Activated T-cell treated with anti-CD3 and anti-CD28 coated beads, Interleukin-2, amount 50 U/mL, for 72 hours (primary cell): ENCODE data around the gene P2RY8. TPM values are rescaled to one million over a fixed set of nuclear protein-coding genes. Genes with fewer than 3 reads are reported as not detected.
A peak's percentile ranks its signal among the peaks of the same experiment; 100 is the strongest.
"Not testable (repeated sequence)": the region's sequence is repeated elsewhere in the genome, so short reads cannot be mapped to it uniquely, and the experiment has no call there.

Source experiments
- ATAC-seq, 2 donors: fragments of 150-1000 bp; cut with Tn5 transposase; replicated peaks in 1 of 2; 2 replicates each; pipeline ENCODE4 v1.10.0; 2021; ENCODE audit warnings: moderate library complexity in 2 of 2, mild to moderate bottlenecking in 1 of 2
- DNase-seq, 2 donors: peaks; one replicate each; pipeline ENCODE4 v3.0.0; 2021 to 2022; ENCODE audit warnings: mixed read lengths in 1 of 2
- H3K27ac Mint-ChIP-seq: one replicate; pipeline ENCODE4 v1.8.0; 2022; ENCODE audit warnings: mild to moderate bottlenecking, moderate library complexity, mixed read lengths
- H3K27me3 Mint-ChIP-seq: one replicate; pipeline ENCODE4 v1.8.0; 2022; ENCODE audit warnings: low read depth, mixed read lengths
- H3K36me3 Mint-ChIP-seq, 2 donors: one replicate each; pipeline ENCODE4 v1.8.0; 2022; ENCODE audit warnings: mixed read lengths in 2 of 2, mild to moderate bottlenecking in 1 of 2; ENCODE audit not compliant: insufficient read depth in 2 of 2
- H3K4me1 Mint-ChIP-seq: one replicate; pipeline ENCODE4 v1.8.0; 2022; ENCODE audit warnings: low read depth, mixed read lengths
- H3K4me3 Mint-ChIP-seq, 2 donors: one replicate each; pipeline ENCODE4 v1.8.0; 2022; ENCODE audit warnings: mild to moderate bottlenecking in 2 of 2, mixed read lengths in 2 of 2, moderate library complexity in 2 of 2
- H3K9me3 Mint-ChIP-seq, 2 donors: one replicate each; pipeline ENCODE4 v1.8.0; 2022; ENCODE audit warnings: mixed read lengths in 2 of 2
- total RNA-seq, 2 donors: library from RNA; stranded (reverse); gene quantifications; one replicate each; pipeline ENCODE4 v1.2.3, GENCODE V29; 2022

The P2RY8 gene
- total RNA-seq, 2 donors from 2014 or later, result 40.1 to 45.7 TPM

DNA sequence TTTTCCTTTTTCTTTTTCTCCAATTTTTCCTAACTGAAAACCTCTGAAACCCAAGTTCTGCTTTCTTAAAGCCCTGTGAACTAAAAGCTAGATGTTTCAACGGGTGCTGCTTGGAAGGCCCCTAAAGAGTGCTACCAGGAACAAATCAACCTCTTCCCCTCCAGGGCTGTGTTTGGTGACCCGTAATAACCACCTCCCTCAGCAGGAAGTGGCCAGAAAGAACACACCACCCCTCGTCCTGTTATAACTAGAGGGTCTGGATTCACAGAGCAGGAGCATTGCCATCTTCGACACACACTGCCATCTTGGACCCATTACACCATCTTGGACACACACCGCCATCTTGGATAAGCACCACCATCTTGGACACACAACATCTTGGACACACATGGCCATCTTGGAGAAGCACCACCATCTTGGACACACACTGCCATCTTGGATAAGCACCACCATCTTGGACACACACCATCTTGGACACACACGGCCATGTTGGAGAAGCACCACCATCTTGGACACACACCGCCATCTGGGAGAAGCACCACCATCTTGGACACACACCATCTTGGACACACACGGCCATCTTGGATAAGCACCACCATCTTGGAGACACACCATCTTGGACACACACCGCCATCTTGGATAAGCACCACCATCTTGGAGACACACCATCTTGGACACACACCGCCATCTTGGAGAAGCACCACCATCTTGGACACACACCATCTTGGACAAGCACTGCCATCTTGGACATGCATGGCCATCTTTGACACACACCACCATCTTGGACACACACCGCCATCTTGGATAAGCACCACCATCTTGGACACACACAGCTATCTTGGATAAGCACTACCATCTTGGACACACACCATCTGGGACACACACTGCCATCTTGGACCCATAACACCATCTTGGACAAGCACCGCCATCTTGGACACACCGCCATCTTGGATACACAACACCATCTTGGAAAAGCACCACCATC, 89.7 kb downstream of the P2RY8 start:
- H3K27me3 Mint-ChIP-seq, H3K4me3 Mint-ChIP-seq: not testable (repeated sequence)
- Mint-ChIP-seq H3K36me3 (peaks cover 58 to 59% of the 10 kb centered on the region in 2 donors), H3K9me3 (peaks cover 24 to 47% of the 10 kb centered on the region in 2 donors), H3K4me1 (peaks cover 17% of the 10 kb centered on the region), H3K27ac (peak overlapping the region; percentile 24)
- ATAC-seq (peak in 1 of 2 donors; percentile 49), DNase-seq (peak in 1 of 2 donors; percentile 2)

DNA sequence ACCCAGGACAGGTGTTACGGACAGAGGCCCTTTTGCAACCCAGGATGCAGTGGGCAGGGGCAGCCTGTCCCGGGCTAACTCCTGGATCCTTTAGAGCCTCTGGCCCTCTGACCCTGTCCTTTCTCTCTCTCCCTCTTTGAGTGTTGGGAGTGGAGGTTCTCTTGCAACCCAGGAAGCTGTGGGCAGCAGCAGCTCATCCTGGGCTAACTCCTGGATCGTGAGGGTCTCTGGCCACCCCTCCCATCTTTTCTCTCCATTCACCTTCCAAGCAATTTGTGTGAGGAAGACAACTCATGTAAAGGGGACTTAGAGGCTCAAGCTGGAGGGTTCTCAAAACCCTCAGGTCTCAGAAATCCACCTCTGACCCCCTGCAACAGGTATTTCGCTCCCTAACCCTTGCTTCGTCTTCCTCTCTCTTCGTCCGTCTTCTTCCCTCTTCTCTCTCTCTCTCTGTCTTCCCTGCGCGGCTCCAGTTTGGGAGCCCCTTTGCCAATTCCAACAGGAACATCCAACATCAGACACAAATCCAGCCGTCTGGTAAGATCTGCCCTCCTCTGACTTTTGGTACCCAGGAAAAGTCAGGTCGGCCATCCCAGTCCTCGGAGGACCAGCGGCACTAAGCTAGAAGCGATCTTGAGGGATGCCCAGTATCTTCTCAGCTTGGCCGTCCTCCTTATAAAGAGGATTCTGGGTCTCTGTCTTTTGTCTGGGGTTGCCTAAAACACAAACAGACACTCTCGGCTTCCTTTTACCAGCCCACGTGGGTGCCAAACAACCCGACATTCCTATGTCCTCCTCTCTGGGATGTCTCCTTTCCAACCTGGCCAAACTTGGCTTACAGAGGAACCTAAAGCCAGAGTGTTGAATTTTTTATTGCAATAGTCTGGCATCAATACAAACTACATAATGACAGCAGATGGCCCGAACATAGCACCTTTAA, 92.2 kb downstream of the P2RY8 start:
- ATAC-seq (peak in 1 of 2 donors; percentile 20), DNase-seq (no peak)
- H3K4me3 Mint-ChIP-seq, result no peak overlapping the region
- H3K27ac Mint-ChIP-seq, result peak overlapping the region; percentile 70
- H3K4me1 Mint-ChIP-seq, result peaks cover 3% of the 10 kb centered on the region
- H3K9me3 Mint-ChIP-seq, result peaks cover 21 to 44% of the 10 kb centered on the region in 2 donors
- H3K27me3 Mint-ChIP-seq, result no peaks in the 10 kb centered on the region
- peaks cover 55 to 56% of the 10 kb centered on the region in 2 donors for H3K36me3 Mint-ChIP-seq

DNA sequence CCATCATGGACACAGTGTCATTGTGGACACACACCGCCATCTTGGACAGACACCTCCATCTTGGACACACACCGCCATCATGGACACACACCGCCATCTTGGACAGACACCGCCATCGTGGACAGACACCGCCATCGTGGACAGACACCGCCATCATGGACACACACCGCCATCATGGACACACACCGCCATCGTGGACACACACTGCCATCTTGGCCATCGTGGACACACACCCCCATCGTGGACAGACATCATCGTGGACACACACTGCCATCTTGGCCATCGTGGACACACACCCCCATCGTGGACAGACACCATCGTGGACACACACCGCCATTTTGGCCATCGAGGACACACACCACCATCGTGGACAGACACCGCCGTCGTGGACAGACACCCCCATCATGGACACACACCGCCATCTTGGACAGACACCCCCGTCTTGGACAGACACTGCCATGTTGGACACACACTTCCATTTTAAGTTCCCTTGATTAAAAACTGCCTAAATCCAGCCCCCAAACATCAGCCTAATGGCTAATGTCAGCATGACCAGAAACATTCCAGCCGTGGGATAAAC, 93.4 kb downstream of the P2RY8 start:
- Mint-ChIP-seq H3K36me3 (peaks cover 42 to 52% of the 10 kb centered on the region in 2 donors), H3K27me3 (no peaks in the 10 kb centered on the region), H3K4me1 (no peaks in the 10 kb centered on the region), H3K4me3 (no peak overlapping the region), H3K27ac (no peak overlapping the region), H3K9me3 (peaks cover 10 to 32% of the 10 kb centered on the region in 2 donors)
- no peak for DNase-seq
- ATAC-seq, result no peak

- no peak overlapping the region for H3K4me3 Mint-ChIP-seq
- H3K27ac Mint-ChIP-seq, result no peak overlapping the region
- no peak for ATAC-seq
- H3K36me3 Mint-ChIP-seq, result peaks cover 35 to 48% of the 10 kb centered on the region in 2 donors
- no peaks in the 10 kb centered on the region for H3K27me3 Mint-ChIP-seq
- H3K9me3 Mint-ChIP-seq, result peaks cover 4 to 24% of the 10 kb centered on the region in 2 donors
- H3K4me1 Mint-ChIP-seq, result no peaks in the 10 kb centered on the region
- no peak for DNase-seq
Observed at GRCh38 chrX:1442724-1443367, 94.1 kb downstream of the P2RY8 start.

GRCh38 chrX:1442016-1442665, 94.8 kb downstream of the P2RY8 start:
- no peaks in the 10 kb centered on the region for H3K4me1 Mint-ChIP-seq
- H3K4me3 Mint-ChIP-seq, result no peak overlapping the region
- H3K9me3 Mint-ChIP-seq, result peaks cover 2 to 18% of the 10 kb centered on the region in 2 donors
- H3K27ac Mint-ChIP-seq, result no peak overlapping the region
- peaks cover 33 to 55% of the 10 kb centered on the region in 2 donors for H3K36me3 Mint-ChIP-seq
- no peaks in the 10 kb centered on the region for H3K27me3 Mint-ChIP-seq
- no peak for DNase-seq
- no peak for ATAC-seq

- H3K9me3 Mint-ChIP-seq, result peaks cover 2 to 16% of the 10 kb centered on the region in 2 donors
- no peak overlapping the region for H3K4me3 Mint-ChIP-seq
- peaks cover 33 to 49% of the 10 kb centered on the region in 2 donors for H3K36me3 Mint-ChIP-seq
- H3K27ac Mint-ChIP-seq, result no peak overlapping the region
- ATAC-seq (no peak), DNase-seq (no peak)
- no peaks in the 10 kb centered on the region for H3K4me1 Mint-ChIP-seq
- H3K27me3 Mint-ChIP-seq, result no peaks in the 10 kb centered on the region
Observed at GRCh38 chrX:1440506-1440905, 96.5 kb downstream of the P2RY8 start.

GRCh38 chrX:1435241-1435895, 101.6 kb downstream of the P2RY8 start:
- Mint-ChIP-seq H3K4me1 (no peaks in the 10 kb centered on the region), H3K27ac (no peak overlapping the region), H3K36me3 (peaks cover 12 to 25% of the 10 kb centered on the region in 2 donors), H3K27me3 (no peaks in the 10 kb centered on the region), H3K9me3 (no peaks in the 10 kb centered on the region), H3K4me3 (no peak overlapping the region)
- no peak for DNase-seq
- no peak for ATAC-seq

GRCh38 chrX:1434871-1435240, 102.1 kb downstream of the P2RY8 start:
- Mint-ChIP-seq H3K27me3 (no peaks in the 10 kb centered on the region), H3K4me1 (no peaks in the 10 kb centered on the region), H3K4me3 (no peak overlapping the region), H3K9me3 (no peaks in the 10 kb centered on the region), H3K27ac (no peak overlapping the region), H3K36me3 (peaks cover 12 to 26% of the 10 kb centered on the region in 2 donors)
- ATAC-seq (no peak), DNase-seq (no peak)

GRCh38 chrX:1433646-1434357, 103.2 kb downstream of the P2RY8 start:
- H3K27ac Mint-ChIP-seq, result no peak overlapping the region
- ATAC-seq (no peak), DNase-seq (no peak)
- peaks cover 12 to 19% of the 10 kb centered on the region in 2 donors for H3K36me3 Mint-ChIP-seq
- H3K4me3 Mint-ChIP-seq, result no peak overlapping the region
- H3K9me3 Mint-ChIP-seq, result no peaks in the 10 kb centered on the region
- H3K4me1 Mint-ChIP-seq, result no peaks in the 10 kb centered on the region
- no peaks in the 10 kb centered on the region for H3K27me3 Mint-ChIP-seq

GRCh38 chrX:1430451-1430850, 106.5 kb downstream of the P2RY8 start:
- Mint-ChIP-seq H3K4me1 (no peaks in the 10 kb centered on the region), H3K27ac (no peak overlapping the region), H3K36me3 (peaks cover 5 to 18% of the 10 kb centered on the region in 2 donors), H3K27me3 (no peaks in the 10 kb centered on the region), H3K4me3 (no peak overlapping the region), H3K9me3 (no peaks in the 10 kb centered on the region)
- ATAC-seq (peak; percentile 56 to 65), DNase-seq (no peak)

GRCh38 chrX:1427756-1428155, 109.2 kb downstream of the P2RY8 start:
- H3K27me3 Mint-ChIP-seq, result no peaks in the 10 kb centered on the region
- no peak overlapping the region for H3K27ac Mint-ChIP-seq
- peaks cover 26 to 43% of the 10 kb centered on the region in 2 donors for H3K36me3 Mint-ChIP-seq
- no peak overlapping the region for H3K4me3 Mint-ChIP-seq
- ATAC-seq (no peak), DNase-seq (no peak)
- H3K9me3 Mint-ChIP-seq, result peaks cover 7 to 17% of the 10 kb centered on the region in 2 donors
- H3K4me1 Mint-ChIP-seq, result no peaks in the 10 kb centered on the region
